NCI-H2171 (cell line): ENCODE data around the gene SRPX2.

Source experiments
- DNase-seq: peaks from one replicate; lab custom pipeline; 2025; lab: John Stamatoyannopoulos, UW

SRPX2 gene

GRCh38 chrX:100650841-100651240 lies 6.8 kb downstream of the SRPX2 start:
- DNase-seq = no peak

- DNase-seq = no peak
These were observed 8.3 kb downstream of the SRPX2 start for GRCh38 chrX:100652266-100652665.

- peak; percentile 23 for DNase-seq
These were observed 10.3 kb downstream of the SRPX2 start for GRCh38 chrX:100654261-100654660.

GRCh38 chrX:100658941-100659381 lies 15.0 kb downstream of the SRPX2 start:
- DNase-seq = peak; percentile 41

GRCh38 chrX:100659431-100660137 lies 15.6 kb downstream of the SRPX2 start:
- DNase-seq = peak; percentile 49

GRCh38 chrX:100662170-100662569 lies 18.2 kb downstream of the SRPX2 start:
- no peak for DNase-seq

- DNase-seq = no peak
These were observed 18.8 kb downstream of the SRPX2 start for GRCh38 chrX:100662796-100663195.

GRCh38 chrX:100663642-100664041 lies 19.6 kb downstream of the SRPX2 start:
- no peak for DNase-seq

GRCh38 chrX:100672966-100673365 lies 29.0 kb downstream of the SRPX2 start:
- no peak for DNase-seq

- DNase-seq = no peak
These were observed 29.5 kb downstream of the SRPX2 start for GRCh38 chrX:100673397-100673953.

- no peak for DNase-seq
These were observed 30.7 kb downstream of the SRPX2 start for GRCh38 chrX:100674705-100675104.

- no peak for DNase-seq
These were observed 33.7 kb downstream of the SRPX2 start for GRCh38 chrX:100677611-100678181.

GRCh38 chrX:100680756-100681155 lies 36.8 kb downstream of the SRPX2 start:
- no peak for DNase-seq

- no peak for DNase-seq
These were observed 37.6 kb downstream of the SRPX2 start for GRCh38 chrX:100681599-100681998.

- no peak for DNase-seq
These were observed 38.9 kb downstream of the SRPX2 start for GRCh38 chrX:100682939-100683338.

- peak; percentile 11 for DNase-seq
These were observed 41.4 kb downstream of the SRPX2 start for GRCh38 chrX:100685284-100685996.

GRCh38 chrX:100685997-100686305 lies 42.0 kb downstream of the SRPX2 start:
- no peak for DNase-seq

GRCh38 chrX:100687128-100687527 lies 43.1 kb downstream of the SRPX2 start:
- no peak for DNase-seq

GRCh38 chrX:100687546-100687945 lies 43.5 kb downstream of the SRPX2 start:
- DNase-seq = no peak

GRCh38 chrX:100695302-100695701 lies 51.3 kb downstream of the SRPX2 start:
- no peak for DNase-seq

GRCh38 chrX:100695991-100696390 lies 52.0 kb downstream of the SRPX2 start:
- DNase-seq = no peak

- DNase-seq = no peak
These were observed 52.8 kb downstream of the SRPX2 start for GRCh38 chrX:100696699-100697351.

- no peak for DNase-seq
These were observed 54.6 kb downstream of the SRPX2 start for GRCh38 chrX:100698551-100698950.
